Hepatic stellate cell (primary cell): ENCODE data around the gene PRG3.
"Not testable (repeated sequence)": the region's sequence is repeated elsewhere in the genome, so short reads cannot be mapped to it uniquely, and the experiment has no call there.

Source experiments
- DNase-seq: peaks from one replicate; pipeline ENCODE4 v3.0.0; 2011; ENCODE audit warnings: low spot score

Gene PRG3

GRCh38 chr11:57408771-57409170 is 27.8 kb upstream of the PRG3 start:
- no peak for DNase-seq

- no peak for DNase-seq
These were observed 27.1 kb upstream of the PRG3 start for GRCh38 chr11:57407941-57408475.

- no peak for DNase-seq
These were observed 26.3 kb upstream of the PRG3 start for GRCh38 chr11:57407010-57407920.

- no peak for DNase-seq
These were observed 25.5 kb upstream of the PRG3 start for GRCh38 chr11:57406337-57406904.

GRCh38 chr11:57405271-57405860 is 24.4 kb upstream of the PRG3 start:
- DNase-seq: no peak

GRCh38 chr11:57403802-57404147 is 22.8 kb upstream of the PRG3 start:
- DNase-seq: no peak

- DNase-seq: not testable (repeated sequence)
These were observed 22.3 kb upstream of the PRG3 start for GRCh38 chr11:57403003-57403801.

GRCh38 chr11:57402188-57403002 is 21.4 kb upstream of the PRG3 start:
- DNase-seq: no peak

GRCh38 chr11:57399972-57400578 is 19.1 kb upstream of the PRG3 start:
- DNase-seq: no peak

GRCh38 chr11:57399221-57399620 is 18.3 kb upstream of the PRG3 start:
- no peak for DNase-seq

GRCh38 chr11:57397394-57397990 is 16.5 kb upstream of the PRG3 start:
- DNase-seq: no peak

GRCh38 chr11:57396744-57397143 is 15.8 kb upstream of the PRG3 start:
- DNase-seq: no peak

- DNase-seq: no peak
These were observed 15.1 kb upstream of the PRG3 start for GRCh38 chr11:57395905-57396623.

GRCh38 chr11:57394203-57394965 is 13.4 kb upstream of the PRG3 start:
- no peak for DNase-seq

GRCh38 chr11:57392763-57393105 is 11.8 kb upstream of the PRG3 start:
- no peak for DNase-seq

GRCh38 chr11:57392066-57392762 is 11.3 kb upstream of the PRG3 start:
- no peak for DNase-seq

GRCh38 chr11:57391539-57391938 is 10.6 kb upstream of the PRG3 start:
- DNase-seq: no peak

GRCh38 chr11:57391111-57391510 is 10.2 kb upstream of the PRG3 start:
- no peak for DNase-seq

- DNase-seq: no peak
These were observed 9.6 kb upstream of the PRG3 start, which contains the start of gene PRG2 for GRCh38 chr11:57390535-57390934. TSS of gene PRG2 (minus strand) at chr11:57390650. CDS start at chr11:57389944, 706 bp downstream.
